ENCODE results near the gene STK31. TPM values are rescaled to one million over a fixed set of nuclear protein-coding genes. Genes with fewer than 3 reads are reported as not detected.
A peak's percentile ranks its signal among the peaks of the same experiment; 100 is the strongest.
"Not testable (repeated sequence)": the region's sequence is repeated elsewhere in the genome, so short reads cannot be mapped to it uniquely, and the experiment has no call there.

Gene STK31
- polyA plus RNA-seq, 2 of the 4 experiments (the other 2 are of a cell fraction) = 2.3 to 3.9 TPM

GRCh38 chr7:23779185-23779800, 69.3 kb downstream of the STK31 start:
- FAIRE-seq; CTCF ChIA-PET; H3K27ac ChIP-seq; ATAC-seq; POLR2A ChIA-PET; H3K4me1 ChIP-seq; DNase-seq (ENCODE audit: low read depth in 1 of 2, low spot score in 1 of 2); H3K4me3 ChIP-seq; H3K9me3 ChIP-seq; H3K4me2 ChIP-seq: not testable (repeated sequence)
- 53% methylated on average over 6 of the region's 7 CpGs for WGBS (ENCODE audit: missing lambda C conversion rate)

- DNase-seq (ENCODE audit: low read depth in 1 of 2, low spot score in 1 of 2) (no peak), FAIRE-seq (no peak), ATAC-seq (no peak)
- Histone ChIP-seq H3K4me2 (no peak overlapping the region), H3K9me3 (no peaks in the 10 kb centered on the region), H3K4me3 (no peak overlapping the region), H3K27ac (no peak overlapping the region), H3K4me1 (no peaks in the 10 kb centered on the region)
- ChIA-PET CTCF (no interaction called here), POLR2A (no interaction called here)
- no peak for TF ChIP-seq POLR2A (IDR thresholded peaks at IDR 0.05; ENCODE audit: low read length)
- no peak for TF ChIP-seq CTCF (IDR thresholded peaks at IDR 0.05)
- no peak for TF ChIP-seq FOSL2 (IDR thresholded peaks at IDR 0.05)
- TF ChIP-seq FOSL2 (CRISPR knock-in tag; IDR thresholded peaks at IDR 0.05) = no peak
- 41% methylated on average over 5 of the region's 5 CpGs for WGBS (ENCODE audit: missing lambda C conversion rate)
Measured at GRCh38 chr7:23783115-23783514, 73.1 kb downstream of the STK31 start.

- ATAC-seq (no peak), DNase-seq (ENCODE audit: low read depth in 1 of 2, low spot score in 1 of 2) (no peak), FAIRE-seq (no peak)
- H3K4me3 ChIP-seq = no peak overlapping the region
- POLR2A ChIA-PET = no interaction called here
- H3K27ac ChIP-seq = no peak overlapping the region
- 69% methylated on average over 3 of the region's 3 CpGs for WGBS (ENCODE audit: missing lambda C conversion rate)
- TF ChIP-seq MAZ (IDR thresholded peaks at IDR 0.05; ENCODE audit: borderline replicate concordance, low read depth, low read length) (no peak), MAFK (IDR thresholded peaks at IDR 0.05; ENCODE audit: partially characterized antibody) (no peak), JUN (IDR thresholded peaks at IDR 0.05) (no peak), ELK1 (IDR thresholded peaks at IDR 0.05; ENCODE audit: low read depth, low read length) (no peak), HDAC2 (IDR thresholded peaks at IDR 0.05) (no peak), E2F6 (IDR thresholded peaks at IDR 0.05; ENCODE audit: borderline replicate concordance, low read depth) (no peak), HOXA7 (CRISPR knock-in tag; IDR thresholded peaks at IDR 0.05) (no peak), HOXB5 (CRISPR knock-in tag; IDR thresholded peaks at IDR 0.05) (no peak), NR3C1 (IDR thresholded peaks at IDR 0.05) (no peak), FOSL2 (IDR thresholded peaks at IDR 0.05) (no peak), FOSL2 (CRISPR knock-in tag; IDR thresholded peaks at IDR 0.05) (no peak), RFX5 (IDR thresholded peaks at IDR 0.05) (no peak), RAD21 (conservative IDR thresholded peaks at IDR 0.05 in 1 of 2, IDR thresholded peaks at IDR 0.05 in 1 of 2) (no peak), PBX3 (IDR thresholded peaks at IDR 0.05) (no peak)
- CTCF ChIA-PET = no interaction called here
- no peaks in the 10 kb centered on the region for H3K4me1 ChIP-seq
- no peak overlapping the region for H3K4me2 ChIP-seq
- no peaks in the 10 kb centered on the region for H3K9me3 ChIP-seq
Measured at GRCh38 chr7:23787272-23787671, 77.3 kb downstream of the STK31 start.

GRCh38 chr7:23788843-23789242, 78.8 kb downstream of the STK31 start:
- Histone ChIP-seq H3K9me3 (no peaks in the 10 kb centered on the region), H3K4me1 (no peaks in the 10 kb centered on the region), H3K27ac (no peak overlapping the region), H3K4me2 (no peak overlapping the region), H3K4me3 (no peak overlapping the region)
- no peak for DNase-seq (ENCODE audit: low read depth in 1 of 2, low spot score in 1 of 2)
- no peak for ATAC-seq
- ChIA-PET POLR2A (no interaction called here), CTCF (no interaction called here)
- WGBS (ENCODE audit: missing lambda C conversion rate) = 7% methylated on average over 3 of the region's 3 CpGs
- FAIRE-seq = peak; percentile 13
- TF ChIP-seq ATOH8 (CRISPR knock-in tag; IDR thresholded peaks at IDR 0.05; ENCODE audit: low read depth) = no peak
- TF ChIP-seq HES2 (IDR thresholded peaks at IDR 0.05) = no peak
- TF ChIP-seq JUNB (IDR thresholded peaks at IDR 0.05) = no peak
- no peak for TF ChIP-seq MYC (IDR thresholded peaks at IDR 0.05; ENCODE audit: borderline replicate concordance, low read length)
- no peak for TF ChIP-seq MAZ (IDR thresholded peaks at IDR 0.05; ENCODE audit: borderline replicate concordance, low read depth, low read length)
- TF ChIP-seq GATA3 (IDR thresholded peaks at IDR 0.05; ENCODE audit: borderline replicate concordance) = no peak
- no peak for TF ChIP-seq NFE2L2 (conservative IDR thresholded peaks at IDR 0.05; ENCODE audit: low read length)
- TF ChIP-seq TP53 (CRISPR knock-in tag; IDR thresholded peaks at IDR 0.05) = no peak
- TF ChIP-seq EHMT2 (IDR thresholded peaks at IDR 0.05; ENCODE audit: low read depth) = no peak
- no peak for TF ChIP-seq EP300 (IDR thresholded peaks at IDR 0.05)
- no peak for TF ChIP-seq ZNF302 (CRISPR knock-in tag; IDR thresholded peaks at IDR 0.05)
- no peak for TF ChIP-seq HOXA7 (CRISPR knock-in tag; IDR thresholded peaks at IDR 0.05)

Data from A549 (cell line).